Esophagus squamous epithelium (tissue), 4 donors: Measurements from ENCODE around the gene KLK11.

ENCODE experiments used
- POLR2A ChIP-seq, 4 donors: fragments of 450-650 bp; IDR thresholded peaks; one replicate each; pipeline ENCODE4 v1.6.1; 2017; ENCODE audit warnings: antibody characterized with exemption in 4 of 4, mild to moderate bottlenecking in 4 of 4, moderate library complexity in 3 of 4
- TF ChIP-seq, protein P1 (sequence below), 6 experiments: fragments of 450-650 bp in 4 of 6; fragments of 200-600 bp in 2 of 6; sonication (generic) in 2 of 6; IDR thresholded peaks; one replicate each; pipeline ENCODE4 v1.5.1; 2016 to 2019; ENCODE audit warnings: antibody characterized with exemption in 6 of 6, mild to moderate bottlenecking in 4 of 6, moderate library complexity in 4 of 6

DNA sequence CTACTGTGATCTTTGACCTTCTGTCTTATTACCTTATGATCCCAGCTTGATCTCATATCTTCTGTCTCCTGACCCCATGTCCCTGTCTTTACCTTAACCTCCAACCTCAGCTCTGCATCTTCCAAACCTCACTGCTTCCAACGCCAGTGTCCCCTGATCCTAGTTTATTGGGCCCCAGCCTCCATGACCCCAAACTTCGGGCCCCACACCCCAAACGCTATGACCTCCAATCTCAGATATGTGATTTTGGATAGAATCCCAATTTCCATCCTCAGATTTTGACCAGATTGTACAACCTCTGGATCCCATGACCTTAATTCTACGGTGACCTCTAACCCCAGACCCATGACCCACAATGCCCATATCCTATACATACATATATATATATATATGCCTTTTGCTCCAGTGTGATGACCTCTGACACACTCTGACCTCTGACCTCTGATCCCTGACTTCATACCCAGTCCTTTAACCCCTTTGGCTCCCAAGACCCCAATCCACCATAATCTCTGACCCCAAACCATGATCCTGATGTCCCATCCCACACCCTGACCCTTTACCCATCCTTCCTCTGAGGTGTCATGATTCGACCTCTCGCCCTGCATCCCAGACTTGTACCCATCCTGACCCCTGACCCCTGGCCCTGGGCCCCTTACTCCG, 4.9 kb upstream of the KLK11 start:
- TF ChIP-seq, protein P1, sequence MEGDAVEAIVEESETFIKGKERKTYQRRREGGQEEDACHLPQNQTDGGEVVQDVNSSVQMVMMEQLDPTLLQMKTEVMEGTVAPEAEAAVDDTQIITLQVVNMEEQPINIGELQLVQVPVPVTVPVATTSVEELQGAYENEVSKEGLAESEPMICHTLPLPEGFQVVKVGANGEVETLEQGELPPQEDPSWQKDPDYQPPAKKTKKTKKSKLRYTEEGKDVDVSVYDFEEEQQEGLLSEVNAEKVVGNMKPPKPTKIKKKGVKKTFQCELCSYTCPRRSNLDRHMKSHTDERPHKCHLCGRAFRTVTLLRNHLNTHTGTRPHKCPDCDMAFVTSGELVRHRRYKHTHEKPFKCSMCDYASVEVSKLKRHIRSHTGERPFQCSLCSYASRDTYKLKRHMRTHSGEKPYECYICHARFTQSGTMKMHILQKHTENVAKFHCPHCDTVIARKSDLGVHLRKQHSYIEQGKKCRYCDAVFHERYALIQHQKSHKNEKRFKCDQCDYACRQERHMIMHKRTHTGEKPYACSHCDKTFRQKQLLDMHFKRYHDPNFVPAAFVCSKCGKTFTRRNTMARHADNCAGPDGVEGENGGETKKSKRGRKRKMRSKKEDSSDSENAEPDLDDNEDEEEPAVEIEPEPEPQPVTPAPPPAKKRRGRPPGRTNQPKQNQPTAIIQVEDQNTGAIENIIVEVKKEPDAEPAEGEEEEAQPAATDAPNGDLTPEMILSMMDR (IDR thresholded peaks at IDR 0.05): no peak
- no peak for TF ChIP-seq POLR2A (IDR thresholded peaks at IDR 0.05)
